HCT116 (cell line): ENCODE measurements around the gene CBFB. TPM values are rescaled to one million over a fixed set of nuclear protein-coding genes. Genes with fewer than 3 reads are reported as not detected.
"Not testable (repeated sequence)": the region's sequence is repeated elsewhere in the genome, so short reads cannot be mapped to it uniquely, and the experiment has no call there.

Experiments used
- ATAC-seq: fragments of 200-7000 bp; cut with Tn5 transposase; 2 replicates; pipeline ENCODE4 v1.9.1; 2020; ENCODE audit warnings: mild to moderate bottlenecking, moderate library complexity
- BruUV-seq: library from RNA; stranded (reverse); fragments of 400-500 nt; replicated peaks from 2 replicates; lab custom pipeline; 2021; lab: Mats Ljungman, UMichigan
- CTCF ChIA-PET: fragments of 300-600 bp; sonication (Branson Sonifier 250); formaldehyde crosslinking; loops from one replicate; lab custom pipeline; 2021; ENCODE audit warnings: antibody characterized with exemption; lab: Charles Lee
- POLR2A ChIA-PET: fragments of 300-600, 350-600 bp; sonication (Branson Sonifier 250); formaldehyde crosslinking; loops from one replicate; lab custom pipeline; 2021; ENCODE audit warnings: antibody characterized with exemption; lab: Charles Lee
- RAD21 ChIA-PET, 2 experiments: fragments of 300-600 bp; sonication (Branson Sonifier 250); formaldehyde crosslinking; loops; one replicate each; lab custom pipeline; 2023; ENCODE audit warnings: low total read pairs in 2 of 2; ENCODE audit not compliant: uncharacterized antibody in 2 of 2, unreplicated experiment in 2 of 2, low non-redundant PET in 1 of 2; lab: Charles Lee
- DNase-seq: peaks from one replicate; pipeline ENCODE4 v3.0.0-alpha.2; 2010; ENCODE audit warnings: low read depth, low spot score
- H2AFZ ChIP-seq: fragments of 200-600 bp; shearing (Covaris generic), sonication (generic); 2 replicates; pipeline ENCODE4 v1.6.1; 2017; ENCODE audit warnings: low read depth, mixed run types, mixed read lengths, antibody characterized with exemption, low read length; ENCODE audit not compliant: poor library complexity, severe bottlenecking
- H3K27ac ChIP-seq: 2 replicates; pipeline ENCODE4 v1.5.1; 2012; ENCODE audit warnings: low read depth, low read length
- H3K27me3 ChIP-seq: fragments of 200-600 bp; sonication (generic); 2 replicates; pipeline ENCODE4 v1.6.1; 2016; ENCODE audit warnings: mixed run types, low read length, mixed read lengths; ENCODE audit not compliant: insufficient read depth
- H3K36me3 ChIP-seq, 2 experiments: fragments of 200-500 bp in 1 of 2; fragments of 200-600 bp in 1 of 2; sonication (Bioruptor generic) in 1 of 2; sonication (generic) in 1 of 2; 2 replicates each; pipeline versions ENCODE4 v1.5.1 to v1.6.1; 2014 to 2016; ENCODE audit warnings: low read length in 2 of 2, inconsistent platforms in 1 of 2, mixed read lengths in 1 of 2, mixed run types in 1 of 2; ENCODE audit not compliant: insufficient read depth in 2 of 2, control insufficient read depth in 1 of 2
- H3K4me1 ChIP-seq, 2 experiments: fragments of 200-600 bp in 1 of 2; sonication (generic) in 1 of 2; 2 replicates each; pipeline versions ENCODE4 v1.5.1 to v1.6.1; 2012 to 2017; ENCODE audit warnings: low read length in 2 of 2, inconsistent platforms in 1 of 2, mild to moderate bottlenecking in 1 of 2, mixed read lengths in 1 of 2, mixed run types in 1 of 2, moderate library complexity in 1 of 2; ENCODE audit not compliant: insufficient read depth in 2 of 2, control insufficient read depth in 1 of 2
- H3K4me2 ChIP-seq: fragments of 200-600 bp; sonication (generic); 2 replicates; pipeline ENCODE4 v1.6.1; 2017; ENCODE audit warnings: mixed run types, low read length, mixed read lengths
- H3K4me3 ChIP-seq, 2 experiments: fragments of 200-600 bp in 1 of 2; sonication (generic) in 1 of 2; replicated peaks in 1 of 2; 2 replicates each; pipeline ENCODE4 v1.5.1; 2011 to 2016; ENCODE audit warnings: low read length in 2 of 2, control low read depth in 1 of 2, low read depth in 1 of 2, mild to moderate bottlenecking in 1 of 2, mixed read lengths in 1 of 2, mixed run types in 1 of 2
- H3K79me2 ChIP-seq: fragments of 200-600 bp; sonication (generic); 2 replicates; pipeline ENCODE4 v1.6.1; 2017; ENCODE audit warnings: mild to moderate bottlenecking, mixed run types, low read length, moderate library complexity, mixed read lengths; ENCODE audit not compliant: insufficient read depth
- H3K9ac ChIP-seq: fragments of 200-600 bp; sonication (generic); 2 replicates; pipeline ENCODE4 v1.6.1; 2016; ENCODE audit warnings: low read length, mixed read lengths
- H3K9me2 ChIP-seq: fragments of 200-600 bp; sonication (generic), shearing (Covaris generic); 2 replicates; pipeline ENCODE4 v1.6.1; 2017; ENCODE audit warnings: mixed run types, mild to moderate bottlenecking, moderate library complexity; ENCODE audit not compliant: insufficient read depth
- H3K9me3 ChIP-seq, 2 experiments: fragments of 200-500 bp in 1 of 2; fragments of 200-600 bp in 1 of 2; sonication (Bioruptor generic) in 1 of 2; sonication (generic) in 1 of 2; 2 replicates each; pipeline ENCODE4 v1.6.1; 2014 to 2017; ENCODE audit warnings: low read length in 2 of 2, mixed read lengths in 2 of 2, inconsistent platforms in 1 of 2, low read depth in 1 of 2, mild to moderate bottlenecking in 1 of 2, mixed run types in 1 of 2, moderate library complexity in 1 of 2; ENCODE audit not compliant: control insufficient read depth in 1 of 2, insufficient read depth in 1 of 2
- H4K20me1 ChIP-seq: fragments of 200-600 bp; sonication (generic), shearing (Covaris generic); 2 replicates; pipeline ENCODE4 v1.6.1; 2017; ENCODE audit warnings: mixed run types, mild to moderate bottlenecking, moderate library complexity; ENCODE audit not compliant: insufficient read depth
- CBX3 ChIP-seq: IDR thresholded peaks from 2 replicates; pipeline ENCODE4 v1.6.1; 2012; ENCODE audit warnings: low read depth
- EGR1 ChIP-seq: IDR thresholded peaks from 2 replicates; pipeline ENCODE4 v1.6.1; 2012; ENCODE audit warnings: low read depth
- POLR2A ChIP-seq: IDR thresholded peaks from 2 replicates; pipeline ENCODE4 v1.7.0; 2011; ENCODE audit warnings: borderline replicate concordance; ENCODE audit not compliant: insufficient read depth, insufficient read length; ENCODE audit errors: extremely low read depth
- SRF ChIP-seq: IDR thresholded peaks from 2 replicates; pipeline ENCODE4 v1.6.1; 2012; ENCODE audit warnings: low read depth
- TCF7L2 ChIP-seq: IDR thresholded peaks from 2 replicates; pipeline ENCODE4 v1.7.0; 2011; ENCODE audit warnings: borderline replicate concordance, inconsistent platforms; ENCODE audit not compliant: insufficient read depth, insufficient read length; ENCODE audit errors: extremely low read depth
- YY1 ChIP-seq: IDR thresholded peaks from 2 replicates; pipeline ENCODE4 v1.6.1; 2011; ENCODE audit warnings: low read length, low read depth, moderate library complexity, mild to moderate bottlenecking; ENCODE audit not compliant: insufficient replicate concordance; ENCODE audit errors: extremely low read depth
- intact Hi-C: fragments of 100-400 bp; cut with micrococcal nuclease; formaldehyde crosslinking; loops from 2 replicates; pipeline ENCODE4 v1.10.0; 2022
- total RNA-seq: library from RNA; stranded (reverse); gene quantifications from one replicate; pipeline ENCODE4 v1.2.1, GENCODE V29; 2021; ENCODE audit not compliant: unreplicated experiment
- TF ChIP-seq, protein P1 (sequence below): IDR thresholded peaks from 2 replicates; pipeline ENCODE4 v1.6.1; 2011; ENCODE audit warnings: mild to moderate bottlenecking, low read length, moderate library complexity; ENCODE audit not compliant: insufficient replicate concordance; ENCODE audit errors: extremely low read depth

CBFB gene
- total RNA-seq, 1 experiment from 2014 or later = 101 TPM

- RAD21 ChIA-PET = no interaction called here
- H3K4me2 ChIP-seq = no peak overlapping the region
Measured at GRCh38 chr16:67120025-67120424, 91.1 kb downstream of the CBFB start.

GRCh38 chr16:67122799-67123198 lies 93.8 kb downstream of the CBFB start:
- BruUV-seq, H3K4me1 ChIP-seq, H3K4me3 ChIP-seq, H3K27ac ChIP-seq, H3K9me3 ChIP-seq, CTCF ChIA-PET, H2AFZ ChIP-seq, H3K9ac ChIP-seq, H3K9me2 ChIP-seq, POLR2A ChIA-PET, H3K27me3 ChIP-seq, RAD21 ChIA-PET, intact Hi-C loops, H3K4me2 ChIP-seq, DNase-seq, ATAC-seq, H4K20me1 ChIP-seq: not testable (repeated sequence)
- peaks cover 17% of the 10 kb centered on the region for H3K79me2 ChIP-seq
- H3K36me3 ChIP-seq = peaks cover 5 to 24% of the 10 kb centered on the region in 2 experiments; a peak in 3 of 4 replicates

More at GRCh38 chr16:67120025-67120424, 91.1 kb downstream of the CBFB start:
- CTCF ChIA-PET = no interaction called here
- Histone ChIP-seq H3K27me3 (no peaks in the 10 kb centered on the region), H3K9me3 (no peaks in the 10 kb centered on the region), H3K9ac (no peak overlapping the region), H2AFZ (no peak overlapping the region), H3K4me1 (peaks cover 15 to 17% of the 10 kb centered on the region in 2 experiments), H4K20me1 (no peaks in the 10 kb centered on the region), H3K79me2 (peaks cover 44% of the 10 kb centered on the region), H3K36me3 (peaks cover 5 to 22% of the 10 kb centered on the region in 2 experiments), H3K9me2 (no peaks in the 10 kb centered on the region), H3K4me3 (no peak overlapping the region), H3K27ac (no peak overlapping the region)
- no peak for TF ChIP-seq CBX3
- TF ChIP-seq SRF = no peak
- no peak for TF ChIP-seq YY1
- TF ChIP-seq, protein P1, sequence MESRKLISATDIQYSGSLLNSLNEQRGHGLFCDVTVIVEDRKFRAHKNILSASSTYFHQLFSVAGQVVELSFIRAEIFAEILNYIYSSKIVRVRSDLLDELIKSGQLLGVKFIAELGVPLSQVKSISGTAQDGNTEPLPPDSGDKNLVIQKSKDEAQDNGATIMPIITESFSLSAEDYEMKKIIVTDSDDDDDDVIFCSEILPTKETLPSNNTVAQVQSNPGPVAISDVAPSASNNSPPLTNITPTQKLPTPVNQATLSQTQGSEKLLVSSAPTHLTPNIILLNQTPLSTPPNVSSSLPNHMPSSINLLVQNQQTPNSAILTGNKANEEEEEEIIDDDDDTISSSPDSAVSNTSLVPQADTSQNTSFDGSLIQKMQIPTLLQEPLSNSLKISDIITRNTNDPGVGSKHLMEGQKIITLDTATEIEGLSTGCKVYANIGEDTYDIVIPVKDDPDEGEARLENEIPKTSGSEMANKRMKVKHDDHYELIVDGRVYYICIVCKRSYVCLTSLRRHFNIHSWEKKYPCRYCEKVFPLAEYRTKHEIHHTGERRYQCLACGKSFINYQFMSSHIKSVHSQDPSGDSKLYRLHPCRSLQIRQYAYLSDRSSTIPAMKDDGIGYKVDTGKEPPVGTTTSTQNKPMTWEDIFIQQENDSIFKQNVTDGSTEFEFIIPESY = no peak
- no peak for TF ChIP-seq EGR1
- TF ChIP-seq TCF7L2 = no peak
- no peak for TF ChIP-seq POLR2A
- DNase-seq (no peak), ATAC-seq (no peak)
- intact Hi-C loops = no loop called here
- POLR2A ChIA-PET = no interaction called here
- BruUV-seq = no TSS peak
